ENCODE data around the gene FAM24B.

GRCh38 chr10:122894261-122894944 is 15.0 kb upstream of the FAM24B start:
- TF ChIP-seq GATA1 (IDR thresholded peaks at IDR 0.05; ENCODE audit: low read depth, low read length): no peak
- no peak for TF ChIP-seq POLR2A (IDR thresholded peaks at IDR 0.05; ENCODE audit: low read length)

All from erythroblast (primary cell).